Measurements from ENCODE around the gene CORO1C. TPM values are rescaled to one million over a fixed set of nuclear protein-coding genes. Genes with fewer than 3 reads are reported as not detected.

The CORO1C gene
- total and polyA plus RNA-seq, 9 of the 15 experiments (the other 6 are each of a cell fraction or from before 2014, with no cell fraction given): 55.2 to 280 (median 150) TPM

DNA sequence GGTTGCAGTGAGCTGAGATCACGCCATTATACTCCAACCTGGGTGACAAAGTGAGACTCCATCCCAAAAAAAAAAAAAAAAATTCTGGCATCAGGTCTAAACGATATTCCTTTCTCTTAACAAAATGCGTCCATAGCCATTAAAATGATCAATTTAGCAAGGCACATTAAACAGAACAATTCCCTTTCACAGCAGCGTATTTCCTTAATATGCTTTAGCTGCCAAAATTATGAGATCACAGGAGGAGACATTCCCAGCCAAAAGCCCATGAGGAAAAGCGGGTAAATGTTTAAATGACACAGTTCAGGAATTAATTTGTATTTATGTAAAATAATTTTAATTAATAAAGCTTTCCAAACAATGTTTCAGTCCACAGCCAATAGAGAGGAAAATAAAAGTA, 54.6 kb downstream of the CORO1C start:
- no peak overlapping the region for H3K4me2 ChIP-seq (ENCODE audit: insufficient read depth, low read length)
- intact Hi-C loops (cut with micrococcal nuclease): no loop called here
- 97% methylated on average over 4 of the region's 5 CpGs for whole genome bisulfite sequencing (ENCODE audit: insufficient coverage, low coverage, missing lambda C conversion rate)
- H3K9me3 ChIP-seq (replicated peaks; ENCODE audit: control insufficient read depth, insufficient read depth, low read depth, low read length): no peaks in the 10 kb centered on the region
- peaks cover 0 to 10% of the 10 kb centered on the region in 2 experiments; a peak in 3 of 5 replicates for H3K4me1 ChIP-seq (replicated peaks in 1 of 2; ENCODE audit: control insufficient read depth in 2 of 2, insufficient read depth in 2 of 2, low read length in 2 of 2)
- no peaks in the 10 kb centered on the region for H3K27me3 ChIP-seq (ENCODE audit: control insufficient read depth in 2 of 2, insufficient read depth in 2 of 2, low read length in 2 of 2)
- no peak overlapping the region for H3K27ac ChIP-seq (ENCODE audit: extremely low read depth, low read depth, low read length)
- peaks cover 71% of the 10 kb centered on the region for H3K79me2 ChIP-seq (ENCODE audit: control insufficient read depth, insufficient read depth, low read length)
- ChIA-PET CTCF (ENCODE audit: low intra/inter-chr PET ratio) (no interaction called here), POLR2A (no interaction called here)
- no peak for DNase-seq (ENCODE audit: extremely low read depth in 1 of 4, low spot score in 3 of 4)
- in situ Hi-C loops (cut with MboI): no loop called here
- no TSS peak for BruUV-seq (replicated peaks)
- H4K20me1 ChIP-seq (replicated peaks; ENCODE audit: control insufficient read depth, insufficient read depth, low read length): no peaks in the 10 kb centered on the region
- no peak overlapping the region for H3K9ac ChIP-seq (ENCODE audit: insufficient read depth in 1 of 2, low read depth in 2 of 2, low read length in 2 of 2)
- no peak for ATAC-seq
- no peak overlapping the region for H3K4me3 ChIP-seq
- no peaks in the 10 kb centered on the region for H3K9me1 ChIP-seq (ENCODE audit: control insufficient read depth, insufficient read depth, low read length)
- 0 out of 2 replicates have a peak, but pooled peaks have one; percentile 32 for TF ChIP-seq ZNF408 (CRISPR knock-in tag; IDR thresholded peaks at IDR 0.05; ENCODE audit: low read depth)
- TF ChIP-seq, protein P1, sequence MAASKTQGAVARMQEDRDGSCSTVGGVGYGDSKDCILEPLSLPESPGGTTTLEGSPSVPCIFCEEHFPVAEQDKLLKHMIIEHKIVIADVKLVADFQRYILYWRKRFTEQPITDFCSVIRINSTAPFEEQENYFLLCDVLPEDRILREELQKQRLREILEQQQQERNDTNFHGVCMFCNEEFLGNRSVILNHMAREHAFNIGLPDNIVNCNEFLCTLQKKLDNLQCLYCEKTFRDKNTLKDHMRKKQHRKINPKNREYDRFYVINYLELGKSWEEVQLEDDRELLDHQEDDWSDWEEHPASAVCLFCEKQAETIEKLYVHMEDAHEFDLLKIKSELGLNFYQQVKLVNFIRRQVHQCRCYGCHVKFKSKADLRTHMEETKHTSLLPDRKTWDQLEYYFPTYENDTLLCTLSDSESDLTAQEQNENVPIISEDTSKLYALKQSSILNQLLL (CRISPR knock-in tag; IDR thresholded peaks at IDR 0.05; ENCODE audit: borderline replicate concordance): peak; percentile 57; the same call in 1 of the 2 replicates
- TF ChIP-seq RBFOX2 (IDR thresholded peaks at IDR 0.05; ENCODE audit: low read depth, low read length): no peak
- H2AFZ ChIP-seq (ENCODE audit: low read depth, low read length): no peak overlapping the region
- peaks cover 75% of the 10 kb centered on the region for H3K36me3 ChIP-seq (ENCODE audit: control insufficient read depth, insufficient read depth, low read length)
- no peak for FAIRE-seq

DNA sequence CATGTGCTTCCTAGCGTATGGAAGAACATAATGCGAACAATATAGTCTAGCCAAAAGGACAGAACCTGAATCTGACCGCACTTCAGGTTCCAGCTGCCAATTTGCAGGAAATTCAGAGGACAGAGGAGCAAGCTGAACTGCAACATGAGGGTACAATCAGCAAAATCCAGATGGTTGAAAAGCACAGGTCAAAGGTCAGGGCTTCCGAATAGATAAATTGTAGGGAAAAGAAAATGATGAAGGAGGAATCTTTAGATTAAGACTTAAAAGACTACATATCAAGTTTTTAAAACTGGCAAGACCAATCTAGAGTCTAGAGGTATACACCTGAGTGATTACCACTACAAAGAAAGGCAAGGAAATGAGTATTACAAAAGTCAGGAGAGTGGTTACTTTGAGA, 55.5 kb downstream of the CORO1C start:
- Histone ChIP-seq H3K4me3 (no peak overlapping the region), H3K9ac (ENCODE audit: insufficient read depth in 1 of 2, low read depth in 2 of 2, low read length in 2 of 2) (no peak overlapping the region), H3K4me2 (ENCODE audit: insufficient read depth, low read length) (no peak overlapping the region), H2AFZ (ENCODE audit: low read depth, low read length) (no peak overlapping the region), H3K27ac (ENCODE audit: extremely low read depth, low read depth, low read length) (no peak overlapping the region), H3K27me3 (ENCODE audit: control insufficient read depth in 2 of 2, insufficient read depth in 2 of 2, low read length in 2 of 2) (no peaks in the 10 kb centered on the region), H3K4me1 (replicated peaks in 1 of 2; ENCODE audit: control insufficient read depth in 2 of 2, insufficient read depth in 2 of 2, low read length in 2 of 2) (peaks cover 4 to 16% of the 10 kb centered on the region in 2 experiments; a peak in 3 of 5 replicates), H3K36me3 (ENCODE audit: control insufficient read depth, insufficient read depth, low read length) (peaks cover 75% of the 10 kb centered on the region), H3K9me1 (ENCODE audit: control insufficient read depth, insufficient read depth, low read length) (no peaks in the 10 kb centered on the region), H3K79me2 (ENCODE audit: control insufficient read depth, insufficient read depth, low read length) (peaks cover 71% of the 10 kb centered on the region), H3K9me3 (replicated peaks; ENCODE audit: control insufficient read depth, insufficient read depth, low read depth, low read length) (no peaks in the 10 kb centered on the region), H4K20me1 (replicated peaks; ENCODE audit: control insufficient read depth, insufficient read depth, low read length) (no peaks in the 10 kb centered on the region)
- WGBS (ENCODE audit: insufficient coverage, low coverage, missing lambda C conversion rate): 85% methylated on average over 4 of the region's 4 CpGs
- POLR2A ChIA-PET: no interaction called here
- DNase-seq (ENCODE audit: extremely low read depth in 1 of 4, low spot score in 3 of 4) (peak in 1 of 4 experiments; percentile 32), ATAC-seq (no peak), FAIRE-seq (no peak)
- intact Hi-C loops (cut with micrococcal nuclease): no loop called here
- in situ Hi-C loops (cut with MboI): no loop called here
- no TSS peak for BruUV-seq (replicated peaks)
- CTCF ChIA-PET (ENCODE audit: low intra/inter-chr PET ratio): no interaction called here
- TF ChIP-seq, protein P2, sequence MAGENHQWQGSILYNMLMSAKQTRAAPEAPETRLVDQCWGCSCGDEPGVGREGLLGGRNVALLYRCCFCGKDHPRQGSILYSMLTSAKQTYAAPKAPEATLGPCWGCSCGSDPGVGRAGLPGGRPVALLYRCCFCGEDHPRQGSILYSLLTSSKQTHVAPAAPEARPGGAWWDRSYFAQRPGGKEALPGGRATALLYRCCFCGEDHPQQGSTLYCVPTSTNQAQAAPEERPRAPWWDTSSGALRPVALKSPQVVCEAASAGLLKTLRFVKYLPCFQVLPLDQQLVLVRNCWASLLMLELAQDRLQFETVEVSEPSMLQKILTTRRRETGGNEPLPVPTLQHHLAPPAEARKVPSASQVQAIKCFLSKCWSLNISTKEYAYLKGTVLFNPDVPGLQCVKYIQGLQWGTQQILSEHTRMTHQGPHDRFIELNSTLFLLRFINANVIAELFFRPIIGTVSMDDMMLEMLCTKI (IDR thresholded peaks at IDR 0.05; ENCODE audit: partially characterized antibody): no peak
